ENCODE measurements around the gene RCOR3.

- no peak for TF ChIP-seq CTCF (conservative IDR thresholded peaks at IDR 0.05; ENCODE audit: low read depth, low read length)
- TF ChIP-seq EZH2 (IDR thresholded peaks at IDR 0.05; ENCODE audit: borderline replicate concordance, low read depth, low read length, poor library complexity, severe bottlenecking), result no peak
Measured at GRCh38 chr1:211215577-211215976, 43.6 kb upstream of the RCOR3 start.

Data from A673 (cell line).